Right lobe of liver (tissue), 4 donors: Measurements from ENCODE around the gene TLCD3B.

Source experiments
- POLR2A ChIP-seq: fragments of 450-650 bp; IDR thresholded peaks from one replicate; pipeline ENCODE4 v1.6.1; 2017; ENCODE audit warnings: antibody characterized with exemption, mild to moderate bottlenecking
- TF ChIP-seq, protein P1 (sequence below), 4 donors: fragments of 200-600 bp in 3 of 4; fragments of 450-650 bp in 1 of 4; IDR thresholded peaks; one replicate each; pipeline versions ENCODE4 v1.5.1 to v1.8.0; 2016 to 2022; ENCODE audit warnings: antibody characterized with exemption in 4 of 4, mild to moderate bottlenecking in 2 of 4
- donor health status: DM: no; HTN: no; CAD: no.
- donor health status: DM: no; HTN: no; CAD: no.
- donor health status: DM: no; HTN: yes; CAD: no.

DNA sequence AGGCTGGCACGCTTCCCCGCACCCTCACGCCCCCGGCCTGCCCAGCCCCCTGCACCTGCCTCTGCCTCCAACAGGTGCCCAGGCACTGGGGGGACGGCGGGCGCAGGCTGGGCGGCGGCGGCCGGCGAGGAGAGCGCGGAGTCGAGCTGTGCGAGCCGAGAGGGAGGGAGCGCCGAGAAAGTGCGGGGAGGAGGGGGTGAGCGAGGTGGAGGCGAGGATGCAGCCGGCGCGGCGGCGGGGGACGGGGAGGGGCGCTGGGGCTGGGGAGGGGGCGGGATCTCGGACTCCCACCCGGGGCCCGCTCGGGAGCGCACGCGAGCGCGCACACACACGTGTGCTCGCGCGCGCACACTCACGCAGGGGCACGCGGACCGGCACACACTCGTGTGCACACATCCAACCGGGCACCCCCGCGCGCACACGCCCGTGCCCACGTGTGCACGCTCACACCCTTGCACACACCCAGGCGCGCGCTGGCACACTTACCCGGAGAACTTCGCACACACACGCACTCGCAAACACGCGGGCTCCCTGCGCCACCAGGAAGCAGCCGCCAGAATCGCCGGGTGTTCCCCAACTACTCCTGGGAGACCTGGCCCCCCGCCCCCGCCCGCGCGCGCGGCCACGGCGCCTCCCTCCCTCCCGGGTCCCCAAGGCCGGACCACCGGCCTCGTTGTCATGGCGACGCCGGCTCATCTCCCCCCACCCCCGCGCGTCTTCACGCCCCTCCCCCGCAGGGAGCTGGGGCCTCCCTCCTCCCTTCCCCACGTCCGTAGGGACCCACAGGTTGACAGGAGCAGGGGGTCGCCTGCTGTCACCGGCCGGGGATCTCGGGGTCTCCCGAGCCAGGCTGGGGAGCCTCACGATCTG lies 20.0 kb downstream of the TLCD3B start, which contains the start of gene DOC2A:
- TF ChIP-seq, protein P1, sequence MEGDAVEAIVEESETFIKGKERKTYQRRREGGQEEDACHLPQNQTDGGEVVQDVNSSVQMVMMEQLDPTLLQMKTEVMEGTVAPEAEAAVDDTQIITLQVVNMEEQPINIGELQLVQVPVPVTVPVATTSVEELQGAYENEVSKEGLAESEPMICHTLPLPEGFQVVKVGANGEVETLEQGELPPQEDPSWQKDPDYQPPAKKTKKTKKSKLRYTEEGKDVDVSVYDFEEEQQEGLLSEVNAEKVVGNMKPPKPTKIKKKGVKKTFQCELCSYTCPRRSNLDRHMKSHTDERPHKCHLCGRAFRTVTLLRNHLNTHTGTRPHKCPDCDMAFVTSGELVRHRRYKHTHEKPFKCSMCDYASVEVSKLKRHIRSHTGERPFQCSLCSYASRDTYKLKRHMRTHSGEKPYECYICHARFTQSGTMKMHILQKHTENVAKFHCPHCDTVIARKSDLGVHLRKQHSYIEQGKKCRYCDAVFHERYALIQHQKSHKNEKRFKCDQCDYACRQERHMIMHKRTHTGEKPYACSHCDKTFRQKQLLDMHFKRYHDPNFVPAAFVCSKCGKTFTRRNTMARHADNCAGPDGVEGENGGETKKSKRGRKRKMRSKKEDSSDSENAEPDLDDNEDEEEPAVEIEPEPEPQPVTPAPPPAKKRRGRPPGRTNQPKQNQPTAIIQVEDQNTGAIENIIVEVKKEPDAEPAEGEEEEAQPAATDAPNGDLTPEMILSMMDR (IDR thresholded peaks at IDR 0.05) = no peak
- no peak for TF ChIP-seq POLR2A
